ENCODE results near the gene CTNNA3. TPM values are rescaled to one million over a fixed set of nuclear protein-coding genes. Genes with fewer than 3 reads are reported as not detected.

CTNNA3 gene
- total and polyA plus RNA-seq, 2 donors (not counting 3 experiments of a cell fraction or from before 2014, with no cell fraction given), result not detected

- POLR2A ChIA-PET, result interaction anchor here (0.6 kb wide), 1 partner anchor 77 kb away, joined by 3 read pairs; no protein-coding TSS in a partner anchor
- peaks cover 4 to 26% of the 10 kb centered on the region in 2 experiments for H3K27me3 ChIP-seq (ENCODE audit: control insufficient read depth in 2 of 2, insufficient read depth in 2 of 2, low read length in 2 of 2)
- H4K20me1 ChIP-seq (replicated peaks; ENCODE audit: control insufficient read depth, extremely low read depth, insufficient read depth, low read length), result no peaks in the 10 kb centered on the region
- no peaks in the 10 kb centered on the region for H3K9me3 ChIP-seq (replicated peaks; ENCODE audit: control insufficient read depth, insufficient read depth, low read length)
- dilution Hi-C loops (cut with MboI; ENCODE audit: extremely low pct_ligation_motif_present, low sequenced_read_pairs), result no loop called here
- FAIRE-seq (no peak), DNase-seq (ENCODE audit: low read depth, low spot score) (no peak)
- peaks cover 3% of the 10 kb centered on the region for H3K4me1 ChIP-seq (ENCODE audit: control insufficient read depth, extremely low read depth, insufficient read depth, low read length)
- no TSS peak for BruUV-seq (replicated peaks)
- H3K79me2 ChIP-seq (ENCODE audit: control insufficient read depth, insufficient read depth, low read length), result no peaks in the 10 kb centered on the region
- H3K9me1 ChIP-seq (replicated peaks; ENCODE audit: control insufficient read depth, extremely low read depth, insufficient read depth, low read length), result no peaks in the 10 kb centered on the region
- no peak for TF ChIP-seq FOS (IDR thresholded peaks at IDR 0.05; ENCODE audit: borderline replicate concordance, insufficient read depth, low read length)
- TF ChIP-seq JUN (IDR thresholded peaks at IDR 0.05; ENCODE audit: borderline replicate concordance, insufficient read depth, insufficient read length, low read depth), result no peak
- TF ChIP-seq POLR2AphosphoS5 (IDR thresholded peaks at IDR 0.05; ENCODE audit: insufficient read depth, low read depth, low read length), result no peak
- TF ChIP-seq, protein P1, sequence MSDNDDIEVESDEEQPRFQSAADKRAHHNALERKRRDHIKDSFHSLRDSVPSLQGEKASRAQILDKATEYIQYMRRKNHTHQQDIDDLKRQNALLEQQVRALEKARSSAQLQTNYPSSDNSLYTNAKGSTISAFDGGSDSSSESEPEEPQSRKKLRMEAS (IDR thresholded peaks at IDR 0.05; ENCODE audit: insufficient read depth, insufficient read length), result no peak
- no peak for TF ChIP-seq EZH2 (IDR thresholded peaks at IDR 0.05; ENCODE audit: borderline replicate concordance, low read depth, low read length, severe bottlenecking)
- no peak for TF ChIP-seq GATA2 (IDR thresholded peaks at IDR 0.05; ENCODE audit: insufficient read depth, insufficient read length, low read depth, low read length)
- no peak for TF ChIP-seq MYC (IDR thresholded peaks at IDR 0.05; ENCODE audit: low read depth, low read length)
- TF ChIP-seq CTCF (IDR thresholded peaks at IDR 0.05; ENCODE audit: extremely low read depth in 1 of 2, insufficient read depth in 1 of 2, low read depth in 1 of 2, low read length in 2 of 2), result no peak
- no peak for TF ChIP-seq POLR2A (IDR thresholded peaks at IDR 0.05; ENCODE audit: low read depth, low read length)
- no peak overlapping the region for H3K4me3 ChIP-seq (replicated peaks in 1 of 3; ENCODE audit: insufficient read depth in 1 of 3, low read depth in 1 of 3, low read length in 3 of 3)
- no peak overlapping the region for H3K4me2 ChIP-seq (ENCODE audit: insufficient read depth, low read length)
- intact Hi-C loops (cut with micrococcal nuclease), result loop anchor here (1.0 to 2.0 kb wide), 2 partner anchors 30 to 84 kb away; no protein-coding TSS in a partner anchor
- no peaks in the 10 kb centered on the region for H3K36me3 ChIP-seq (ENCODE audit: control insufficient read depth in 2 of 2, extremely low read depth in 1 of 2, insufficient read depth in 2 of 2, low read length in 2 of 2)
- H3K27ac ChIP-seq (ENCODE audit: insufficient read depth, low read depth, low read length), result no peak overlapping the region
- no peak overlapping the region for H3K9ac ChIP-seq (replicated peaks; ENCODE audit: extremely low read depth, insufficient read depth, low read length)
- no peak overlapping the region for H2AFZ ChIP-seq (ENCODE audit: low read depth, low read length)
- CTCF ChIA-PET, result interaction anchor here (1.1 to 6.1 kb wide), 20 partner anchors 8 to 513 kb away, joined by 3 to 310 read pairs (median 10); no protein-coding TSS in a partner anchor
Observed at GRCh38 chr10:67696679-67697078, 684 bp upstream of the CTNNA3 start.
